GM12878 (cell line): ENCODE results near the gene TMCO1. TPM values are rescaled to one million over a fixed set of nuclear protein-coding genes. Genes with fewer than 3 reads are reported as not detected.
"Not testable (repeated sequence)": the region's sequence is repeated elsewhere in the genome, so short reads cannot be mapped to it uniquely, and the experiment has no call there.

Experiments used
- ATAC-seq: fragments of 200-7000 bp; cut with Tn5 transposase; 3 replicates; pipeline ENCODE4 v1.9.1; 2020; ENCODE audit warnings: mild to moderate bottlenecking, moderate library complexity
- BruUV-seq: library from RNA; stranded (reverse); fragments of 400-500 nt; replicated peaks from 2 replicates; lab custom pipeline; 2021; lab: Mats Ljungman, UMichigan
- CTCF ChIA-PET: fragments of 300-600 bp; sonication (Branson Sonifier 250); formaldehyde crosslinking; extraction: SDS; loops from one replicate; lab custom pipeline; 2021; ENCODE audit warnings: inconsistent platforms; lab: Yijun Ruan, JAX
- POLR2A ChIA-PET: fragments of 350-600 bp; formaldehyde crosslinking; extraction: SDS; loops from one replicate; lab custom pipeline; 2021; ENCODE audit warnings: inconsistent platforms; lab: Charles Lee
- RAD21 ChIA-PET: fragments of 300-600 bp; sonication (Branson Sonifier 250); formaldehyde crosslinking; loops from one replicate; lab custom pipeline; 2023; ENCODE audit warnings: antibody characterized with exemption; ENCODE audit not compliant: unreplicated experiment; lab: Charles Lee
- SMC1A ChIA-PET: fragments of 300-600 bp; sonication (Branson Sonifier 250); formaldehyde crosslinking; loops from one replicate; lab custom pipeline; 2023; ENCODE audit not compliant: unreplicated experiment, uncharacterized antibody; lab: Charles Lee
- DNase-seq: peaks from one replicate; pipeline ENCODE4 v3.0.0-alpha.2; 2011; ENCODE audit warnings: low read depth, low spot score
- FAIRE-seq: peaks from 3 replicates; lab custom pipeline; 2011; peaks lifted over from hg19 to GRCh38; lab: Jason Lieb, UNC
- H2AFZ ChIP-seq: 2 replicates; pipeline ENCODE4 v1.6.0; 2011; ENCODE audit warnings: low read depth, low read length, control low read depth; ENCODE audit not compliant: control insufficient read depth
- H3K27ac ChIP-seq: 2 replicates; pipeline ENCODE4 v1.5.1; 2011; ENCODE audit warnings: control low read depth; ENCODE audit not compliant: control insufficient read depth, insufficient read depth
- H3K27me3 ChIP-seq, 2 experiments: replicated peaks in 1 of 2; 2 replicates each; pipeline versions ENCODE4 v1.6.0 to v1.6.1; 2011; ENCODE audit warnings: low read length in 1 of 2; ENCODE audit not compliant: control insufficient read depth in 2 of 2, insufficient read depth in 2 of 2
- H3K36me3 ChIP-seq, 2 experiments: 2 replicates each; pipeline ENCODE4 v1.5.1; 2011; ENCODE audit warnings: low read length in 1 of 2; ENCODE audit not compliant: control insufficient read depth in 2 of 2, insufficient read depth in 2 of 2
- H3K4me1 ChIP-seq: 2 replicates; pipeline ENCODE4 v1.6.1; 2011; ENCODE audit warnings: mild to moderate bottlenecking, low read length, moderate library complexity, mixed read lengths; ENCODE audit not compliant: control insufficient read depth, insufficient read depth
- H3K4me2 ChIP-seq: 2 replicates; pipeline ENCODE4 v1.6.0; 2011; ENCODE audit warnings: control low read depth; ENCODE audit not compliant: control insufficient read depth, insufficient read depth
- H3K4me3 ChIP-seq: fragments of 200-600 bp; sonication (generic); 2 replicates; pipeline ENCODE4 v1.5.1; 2016
- H3K79me2 ChIP-seq: 2 replicates; pipeline ENCODE4 v1.6.0; 2011; ENCODE audit warnings: low read length; ENCODE audit not compliant: control insufficient read depth, insufficient read depth
- H3K9ac ChIP-seq: 2 replicates; pipeline ENCODE4 v1.8.0; 2011; ENCODE audit warnings: low read length, control low read depth, mixed read lengths; ENCODE audit not compliant: control insufficient read depth, insufficient read depth
- H3K9me3 ChIP-seq: replicated peaks from 3 replicates; pipeline ENCODE4 v1.5.1; 2011; ENCODE audit warnings: mild to moderate bottlenecking, low read length; ENCODE audit not compliant: control insufficient read depth, insufficient read depth
- H4K20me1 ChIP-seq: 2 replicates; pipeline ENCODE4 v1.6.0; 2011; ENCODE audit not compliant: control insufficient read depth, insufficient read depth
- WGBS: methylation state at CpG from one replicate; pipeline ENCODE4 v1.1.6; 2016; ENCODE audit warnings: low lambda C conversion rate; ENCODE audit not compliant: insufficient replicate concordance, insufficient coverage; ENCODE audit errors: missing lambda C conversion rate; 5-methylcytosine and 5-hydroxymethylcytosine counted together
- in situ Hi-C: fragments of 300-500 bp; cut with MboI; formaldehyde crosslinking; loops from 9 replicates; pipeline ENCODE4 v1.14.3; 2018; ENCODE audit warnings: mixed read lengths
- intact Hi-C: fragments of 100-400 bp; cut with micrococcal nuclease; formaldehyde crosslinking; loops from one replicate; pipeline ENCODE4 v1.14.2; 2022; ENCODE audit not compliant: unreplicated experiment
- polyA plus RNA-seq, 11 experiments: library from polyadenylated mRNA; depleted of rRNA in 4 of 11; unstranded in 6 of 11; stranded (reverse) in 5 of 11; fragments of >200 nt; fragmentation: Nextera tagmentation in 4 of 11; fragmentation: Illumina TruSeq in 1 of 11; extraction: Ambion mirVana in 4 of 11; extraction: Trizol in 1 of 11; gene quantifications; 1 replicate in 1 of 11; 2 replicates in 10 of 11; pipeline versions ENCODE4 v1.2.1 to v1.2.3, GENCODE V29; 2011 to 2016; ENCODE audit warnings: inconsistent platforms in 2 of 11, missing spikeins in 2 of 11, low read depth in 1 of 11
- total RNA-seq, 4 experiments: library from RNA; depleted of rRNA in 3 of 4; stranded (reverse); fragments of >200 nt in 3 of 4; fragmentation: Illumina TruSeq in 1 of 4; extraction: Trizol in 1 of 4; gene quantifications; 2 replicates each; pipeline versions ENCODE4 v1.2.1 to v1.2.3, GENCODE V29; 2013 to 2021
- TF ChIP-seq, protein P1 (sequence below): fragments of 450-650 bp; IDR thresholded peaks from 2 replicates; pipeline ENCODE4 v1.6.1; 2017; ENCODE audit warnings: antibody characterized with exemption, mild to moderate bottlenecking, moderate library complexity
- TF ChIP-seq, protein P2 (sequence below): IDR thresholded peaks from 2 replicates; pipeline ENCODE4 v1.6.1; 2011; ENCODE audit warnings: mild to moderate bottlenecking, low read depth, low read length, moderate library complexity; ENCODE audit not compliant: insufficient replicate concordance

Gene TMCO1
- total and polyA plus RNA-seq, 10 of the 15 experiments (the other 5 are each of a cell fraction or from before 2014, with no cell fraction given) = 50.3 to 253 (median 126) TPM

DNA sequence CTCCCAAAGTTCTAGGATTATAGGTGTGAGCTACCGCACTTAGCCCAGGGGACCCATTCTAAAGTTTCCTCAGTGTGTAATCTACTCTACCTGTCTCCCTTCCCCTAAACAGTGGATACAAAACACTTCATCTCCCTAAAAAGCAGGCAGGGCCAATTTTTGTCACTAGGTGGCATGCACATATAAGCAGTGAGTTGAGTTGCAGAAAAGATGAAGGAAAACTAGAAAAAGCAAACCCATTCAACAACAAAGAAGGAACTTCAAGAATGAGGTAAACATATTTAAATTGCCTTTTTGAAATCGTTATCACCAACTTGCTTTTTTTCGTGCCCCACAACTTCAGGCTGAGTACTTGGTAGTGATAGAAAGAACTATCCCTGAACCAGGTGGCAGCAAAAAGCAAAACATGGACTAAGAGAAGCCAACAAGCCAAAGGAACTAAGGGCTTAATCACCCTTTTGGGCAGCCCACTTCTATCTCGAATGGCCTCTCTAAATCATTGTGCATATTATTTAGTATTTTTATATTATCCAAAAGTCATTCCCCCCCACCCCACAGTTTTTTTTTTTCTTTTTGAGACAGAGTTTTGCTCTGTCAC lies 50.7 kb downstream of the TMCO1 start (continued):
- TF ChIP-seq, protein P1, sequence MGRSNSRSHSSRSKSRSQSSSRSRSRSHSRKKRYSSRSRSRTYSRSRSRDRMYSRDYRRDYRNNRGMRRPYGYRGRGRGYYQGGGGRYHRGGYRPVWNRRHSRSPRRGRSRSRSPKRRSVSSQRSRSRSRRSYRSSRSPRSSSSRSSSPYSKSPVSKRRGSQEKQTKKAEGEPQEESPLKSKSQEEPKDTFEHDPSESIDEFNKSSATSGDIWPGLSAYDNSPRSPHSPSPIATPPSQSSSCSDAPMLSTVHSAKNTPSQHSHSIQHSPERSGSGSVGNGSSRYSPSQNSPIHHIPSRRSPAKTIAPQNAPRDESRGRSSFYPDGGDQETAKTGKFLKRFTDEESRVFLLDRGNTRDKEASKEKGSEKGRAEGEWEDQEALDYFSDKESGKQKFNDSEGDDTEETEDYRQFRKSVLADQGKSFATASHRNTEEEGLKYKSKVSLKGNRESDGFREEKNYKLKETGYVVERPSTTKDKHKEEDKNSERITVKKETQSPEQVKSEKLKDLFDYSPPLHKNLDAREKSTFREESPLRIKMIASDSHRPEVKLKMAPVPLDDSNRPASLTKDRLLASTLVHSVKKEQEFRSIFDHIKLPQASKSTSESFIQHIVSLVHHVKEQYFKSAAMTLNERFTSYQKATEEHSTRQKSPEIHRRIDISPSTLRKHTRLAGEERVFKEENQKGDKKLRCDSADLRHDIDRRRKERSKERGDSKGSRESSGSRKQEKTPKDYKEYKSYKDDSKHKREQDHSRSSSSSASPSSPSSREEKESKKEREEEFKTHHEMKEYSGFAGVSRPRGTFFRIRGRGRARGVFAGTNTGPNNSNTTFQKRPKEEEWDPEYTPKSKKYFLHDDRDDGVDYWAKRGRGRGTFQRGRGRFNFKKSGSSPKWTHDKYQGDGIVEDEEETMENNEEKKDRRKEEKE = no peak
- TF ChIP-seq, protein P2, sequence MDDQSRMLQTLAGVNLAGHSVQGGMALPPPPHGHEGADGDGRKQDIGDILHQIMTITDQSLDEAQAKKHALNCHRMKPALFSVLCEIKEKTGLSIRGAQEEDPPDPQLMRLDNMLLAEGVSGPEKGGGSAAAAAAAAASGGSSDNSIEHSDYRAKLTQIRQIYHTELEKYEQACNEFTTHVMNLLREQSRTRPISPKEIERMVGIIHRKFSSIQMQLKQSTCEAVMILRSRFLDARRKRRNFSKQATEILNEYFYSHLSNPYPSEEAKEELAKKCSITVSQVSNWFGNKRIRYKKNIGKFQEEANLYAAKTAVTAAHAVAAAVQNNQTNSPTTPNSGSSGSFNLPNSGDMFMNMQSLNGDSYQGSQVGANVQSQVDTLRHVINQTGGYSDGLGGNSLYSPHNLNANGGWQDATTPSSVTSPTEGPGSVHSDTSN = no peak

DNA sequence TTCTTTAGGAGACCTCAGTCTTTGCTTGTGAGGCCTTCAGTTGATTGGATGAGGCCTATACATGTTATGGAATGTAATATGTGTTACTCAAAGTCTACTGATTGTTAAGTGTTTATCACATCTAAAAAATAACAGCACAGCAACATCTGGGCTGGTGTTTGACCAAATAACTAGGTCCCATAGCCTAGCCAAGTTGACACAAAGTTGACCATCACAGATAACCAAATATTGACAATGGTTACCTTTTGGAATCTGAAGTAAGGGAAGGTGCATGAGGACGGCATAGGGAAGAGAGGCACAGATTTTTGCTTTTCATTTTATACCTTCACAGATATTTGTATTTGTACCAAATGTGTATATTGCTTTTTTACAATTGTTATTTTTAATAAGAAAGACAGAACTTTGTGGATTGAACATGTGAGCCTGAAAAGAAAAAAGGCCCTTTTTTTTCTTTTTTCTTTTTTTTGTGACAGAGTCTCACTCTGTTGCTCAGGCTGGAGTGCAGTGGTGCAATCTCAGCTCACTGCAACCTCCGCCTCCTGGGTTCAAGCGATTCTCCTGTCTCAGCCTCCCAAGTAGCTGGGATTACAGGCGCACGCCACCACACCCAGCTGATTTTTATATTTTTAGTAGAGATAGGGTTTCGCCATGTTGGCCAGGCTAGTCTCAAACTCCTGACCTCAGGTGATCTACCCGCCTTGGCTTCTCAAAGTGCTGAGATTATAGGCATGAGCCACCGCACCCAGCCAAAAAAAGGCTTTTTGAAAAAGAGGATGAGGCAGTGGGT lies 52.2 kb downstream of the TMCO1 start:
- in situ Hi-C loops = loop anchor here (5.0 to 25.0 kb wide), 2 partner anchors 196 to 771 kb away; no protein-coding TSS in a partner anchor
- not testable (repeated sequence) for ATAC-seq, H3K9ac ChIP-seq

More for the DNA sequence above, 52.2 kb downstream of the TMCO1 start:
- 77% methylated on average over 8 of the region's 8 CpGs for WGBS
- SMC1A ChIA-PET, H2AFZ ChIP-seq, H3K27ac ChIP-seq, BruUV-seq, POLR2A ChIA-PET, H3K36me3 ChIP-seq, FAIRE-seq, H3K79me2 ChIP-seq, H3K27me3 ChIP-seq, H3K4me3 ChIP-seq, DNase-seq, H3K4me1 ChIP-seq, H4K20me1 ChIP-seq, H3K9me3 ChIP-seq, H3K4me2 ChIP-seq: not testable (repeated sequence)
- RAD21 ChIA-PET = interaction anchor here (1.1 kb wide), 1 partner anchor 205 kb away, joined by 3 read pairs; no protein-coding TSS in a partner anchor
- intact Hi-C loops = loop anchor here (5.0 to 10.0 kb wide), 4 partner anchors 114 to 758 kb away; no protein-coding TSS in a partner anchor
- CTCF ChIA-PET = interaction anchor here (0.9 to 1.2 kb wide), 2 partner anchors 195 to 199 kb away, joined by 3 read pairs; no protein-coding TSS in a partner anchor
